Ureter (tissue), 1 donor: ENCODE data around the gene RPL31. TPM values are rescaled to one million over a fixed set of nuclear protein-coding genes. Genes with fewer than 3 reads are reported as not detected.

Source experiments
- DNase-seq: peaks from one replicate; pipeline ENCODE4 v3.0.0-alpha.2; 2020; ENCODE audit warnings: low spot score
- total RNA-seq: library from RNA; stranded (reverse); gene quantifications from one replicate; pipeline ENCODE4 v1.2.4, GENCODE V29; 2023
- donor health status: DM: yes; HTN: yes; CAD: no.

The RPL31 gene
- total RNA-seq, 1 donor from 2014 or later: 1,638 TPM

DNA sequence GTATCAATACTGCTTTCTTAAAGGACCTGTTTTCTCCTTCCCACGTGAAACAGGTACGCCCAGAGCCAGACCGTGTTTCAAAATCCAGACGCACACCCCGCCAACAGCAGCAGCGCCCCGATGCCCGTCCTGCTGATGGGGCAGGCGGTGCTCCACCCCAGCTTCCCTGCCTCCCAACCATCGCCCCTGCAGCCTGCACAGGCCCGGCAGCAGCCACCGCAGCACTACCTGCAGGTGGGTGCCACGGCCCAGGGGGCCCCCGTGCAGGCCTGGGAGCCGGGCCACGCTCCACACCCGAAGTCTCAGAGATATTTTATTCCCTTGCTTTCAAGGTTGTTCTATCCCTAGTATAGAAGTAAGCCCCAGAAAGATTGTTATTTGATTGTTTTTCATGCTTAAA lies 8.8 kb upstream of the RPL31 start:
- no peak for DNase-seq

DNA sequence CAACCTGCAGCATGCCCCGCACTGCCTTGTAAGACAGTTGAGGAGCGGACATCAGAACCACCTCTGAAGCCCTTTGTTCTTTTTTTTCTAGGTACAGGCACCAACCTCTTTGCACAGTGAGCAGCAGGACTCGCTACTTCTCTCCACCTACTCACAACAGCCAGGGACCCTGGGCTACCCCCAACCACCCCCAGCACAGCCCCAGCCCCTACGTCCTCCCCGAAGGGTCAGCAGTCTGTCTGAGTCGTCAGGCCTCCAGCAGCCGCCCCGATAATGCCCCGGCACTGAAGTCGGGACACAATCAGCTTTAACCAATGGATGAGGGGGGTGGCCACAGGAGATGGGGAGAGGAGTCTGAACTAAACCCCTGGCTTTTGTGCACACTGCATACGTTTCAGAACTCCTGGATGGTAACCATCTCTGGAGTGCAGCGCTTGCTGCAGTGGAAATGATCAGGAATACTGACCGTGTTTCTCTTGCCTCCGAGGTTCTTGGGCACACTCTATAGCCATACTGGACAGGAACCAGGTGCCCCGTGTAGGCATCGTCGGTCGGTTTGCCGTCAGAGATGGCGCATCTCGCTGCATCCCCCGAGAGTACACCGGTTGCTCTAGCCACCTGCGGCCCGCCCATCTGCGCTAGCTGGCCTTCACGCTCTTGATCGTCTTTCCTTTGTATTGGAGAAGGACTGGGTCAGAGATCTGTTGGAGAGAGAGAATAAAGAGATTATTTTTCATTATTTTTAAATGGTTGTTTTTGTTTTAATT lies 6.6 kb upstream of the RPL31 start:
- DNase-seq: no peak

DNA sequence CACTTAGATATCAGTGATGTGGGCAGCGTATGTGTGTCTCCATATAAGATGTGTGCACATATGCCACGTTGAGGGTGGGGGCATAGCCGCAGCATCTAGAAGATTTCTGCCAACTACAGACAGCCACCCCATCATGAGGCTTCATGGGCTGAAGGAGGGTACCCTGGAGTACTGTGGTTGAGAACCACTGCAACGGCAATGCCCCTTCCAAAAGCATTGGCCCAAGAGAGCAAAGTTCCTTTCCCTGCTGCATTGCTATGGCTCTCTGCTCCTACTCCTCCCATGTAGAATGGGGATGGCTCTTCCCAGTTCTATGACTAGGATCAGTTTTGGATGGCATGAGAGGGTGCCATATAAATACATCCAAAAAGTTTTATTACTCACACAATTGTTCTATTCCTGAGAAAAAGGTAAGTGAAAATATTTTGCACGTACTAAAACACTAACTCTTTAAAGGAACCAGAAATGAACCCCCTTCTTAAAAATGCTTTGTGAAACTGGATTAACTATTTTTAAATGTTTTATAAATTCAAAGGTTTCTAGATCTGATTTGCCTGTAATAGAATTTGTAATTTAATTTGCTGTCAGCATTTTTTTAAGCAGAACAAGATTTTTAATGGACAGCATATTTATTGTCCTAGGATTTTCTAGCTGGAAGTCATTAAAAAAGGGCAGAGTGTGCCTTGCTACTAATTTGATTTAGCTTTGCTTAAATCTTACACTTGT lies 4.4 kb upstream of the RPL31 start:
- DNase-seq: no peak

DNA sequence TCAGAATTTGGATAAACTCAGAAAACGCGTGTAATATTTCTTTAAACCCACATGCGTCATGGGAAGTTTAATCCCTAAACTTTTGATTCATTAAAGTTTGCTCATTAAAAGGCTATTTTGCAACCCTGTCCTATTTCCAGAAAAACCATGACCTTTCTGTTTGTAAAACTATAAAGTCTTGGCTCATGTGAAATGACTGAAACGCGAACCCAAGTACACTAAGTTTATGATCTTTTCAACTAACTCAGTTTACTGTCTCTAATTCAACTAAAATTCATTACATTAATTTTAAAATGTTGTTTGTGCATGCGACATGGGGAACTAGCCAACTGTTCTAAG lies 3.9 kb upstream of the RPL31 start:
- DNase-seq: no peak

DNA sequence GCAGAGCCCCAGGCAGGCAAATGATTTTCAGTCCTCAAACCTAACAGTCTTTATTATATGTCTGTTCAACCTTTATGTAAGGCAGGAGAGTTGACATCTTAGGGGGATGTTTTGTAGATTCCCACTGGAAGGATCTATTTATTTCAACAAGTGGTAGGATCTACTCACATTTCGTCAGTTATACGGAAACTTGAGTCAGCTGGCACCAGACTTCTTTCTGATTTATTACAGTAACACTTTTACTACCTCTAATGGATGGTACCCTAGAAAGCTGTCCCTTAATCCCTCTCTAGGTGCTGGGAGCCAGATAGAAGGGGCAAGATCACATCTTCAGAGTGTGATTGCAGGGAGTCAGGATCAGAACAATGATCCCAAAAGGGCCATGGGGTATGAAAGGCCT lies 2.1 kb upstream of the RPL31 start:
- no peak for DNase-seq

DNA sequence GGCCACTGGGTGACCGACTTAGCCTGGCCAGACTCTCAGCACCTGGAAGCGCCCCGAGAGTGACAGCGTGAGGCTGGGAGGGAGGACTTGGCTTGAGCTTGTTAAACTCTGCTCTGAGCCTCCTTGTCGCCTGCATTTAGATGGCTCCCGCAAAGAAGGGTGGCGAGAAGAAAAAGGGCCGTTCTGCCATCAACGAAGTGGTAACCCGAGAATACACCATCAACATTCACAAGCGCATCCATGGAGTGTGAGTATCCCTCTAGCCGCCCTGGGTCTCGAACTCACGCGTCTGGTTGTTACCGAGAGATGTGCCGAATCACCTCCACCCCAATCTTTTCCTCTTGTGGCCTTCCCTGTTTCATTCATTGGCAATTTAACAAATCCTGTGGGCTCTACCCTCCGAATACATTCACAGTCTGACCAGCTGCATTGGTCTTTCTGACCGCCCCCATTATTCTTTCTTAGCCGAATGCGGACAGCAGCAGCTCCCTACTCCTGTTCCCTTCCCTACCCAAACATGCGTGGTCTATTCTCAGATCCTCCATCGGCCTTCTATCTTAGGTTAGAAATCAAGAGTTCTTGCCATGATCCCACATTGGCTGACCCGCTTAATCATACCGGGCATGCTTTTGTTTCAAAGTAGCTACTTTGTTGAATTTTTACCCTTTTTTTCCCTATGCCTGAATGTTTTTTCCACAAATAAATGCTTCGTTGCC lies 631 bp downstream of the RPL31 start:
- no peak for DNase-seq

DNA sequence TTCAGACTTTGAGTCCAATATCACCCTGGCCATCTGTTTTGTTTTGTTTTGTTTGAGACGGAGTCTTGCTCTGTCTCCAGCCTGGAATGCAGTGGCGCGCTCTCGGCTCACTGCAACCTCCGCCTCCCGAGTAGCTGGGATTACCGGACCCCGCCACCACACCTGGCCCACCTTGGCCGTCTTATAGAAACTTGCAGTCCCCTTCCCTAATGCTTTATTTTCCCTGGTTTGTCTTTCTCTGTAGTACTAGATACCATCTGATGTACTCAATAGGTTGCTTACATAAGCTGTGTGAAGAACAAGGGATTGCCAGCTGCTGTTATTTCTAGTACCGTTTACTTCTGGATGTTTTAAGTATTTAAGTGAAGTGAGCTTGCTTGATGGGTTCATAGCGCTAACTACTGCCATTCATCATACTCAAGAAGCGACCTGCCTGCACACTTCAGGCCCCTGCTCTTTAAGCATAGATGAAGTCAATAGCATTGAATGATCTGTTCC lies 1.2 kb downstream of the RPL31 start:
- DNase-seq: no peak

DNA sequence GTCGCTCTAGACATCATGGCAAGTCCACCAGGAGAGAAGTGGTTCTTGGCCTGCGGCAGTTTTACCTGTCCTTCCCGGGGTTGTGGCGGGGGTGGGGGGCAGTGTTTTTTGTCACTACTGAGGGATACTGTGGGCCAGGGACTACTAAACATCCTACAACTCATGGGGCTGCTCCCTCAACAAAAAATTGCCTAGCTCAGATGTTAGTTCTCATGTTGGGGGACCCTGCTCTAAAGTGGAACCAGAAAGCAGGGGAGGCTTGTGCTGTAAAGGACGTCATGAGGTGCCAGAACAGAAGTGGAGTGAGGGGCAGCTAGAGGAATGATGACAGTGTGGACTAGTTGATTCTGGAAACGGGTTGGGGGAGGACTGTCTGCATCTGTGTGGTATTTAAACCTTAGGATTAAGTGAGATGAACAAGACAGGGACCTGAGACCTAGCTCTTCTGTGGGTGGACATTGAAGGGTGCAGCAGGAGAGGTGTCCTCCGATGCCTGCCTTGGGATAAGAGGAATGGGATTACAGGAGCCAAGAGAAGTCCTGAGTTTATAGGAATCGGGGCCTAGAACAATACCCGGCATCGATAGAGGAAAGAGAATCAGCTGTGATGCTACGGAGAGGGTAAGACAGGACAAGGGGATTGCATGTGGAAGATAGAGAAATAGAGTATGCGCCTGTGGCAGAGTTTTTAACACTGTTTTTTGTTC lies 2.7 kb downstream of the RPL31 start:
- no peak for DNase-seq

DNA sequence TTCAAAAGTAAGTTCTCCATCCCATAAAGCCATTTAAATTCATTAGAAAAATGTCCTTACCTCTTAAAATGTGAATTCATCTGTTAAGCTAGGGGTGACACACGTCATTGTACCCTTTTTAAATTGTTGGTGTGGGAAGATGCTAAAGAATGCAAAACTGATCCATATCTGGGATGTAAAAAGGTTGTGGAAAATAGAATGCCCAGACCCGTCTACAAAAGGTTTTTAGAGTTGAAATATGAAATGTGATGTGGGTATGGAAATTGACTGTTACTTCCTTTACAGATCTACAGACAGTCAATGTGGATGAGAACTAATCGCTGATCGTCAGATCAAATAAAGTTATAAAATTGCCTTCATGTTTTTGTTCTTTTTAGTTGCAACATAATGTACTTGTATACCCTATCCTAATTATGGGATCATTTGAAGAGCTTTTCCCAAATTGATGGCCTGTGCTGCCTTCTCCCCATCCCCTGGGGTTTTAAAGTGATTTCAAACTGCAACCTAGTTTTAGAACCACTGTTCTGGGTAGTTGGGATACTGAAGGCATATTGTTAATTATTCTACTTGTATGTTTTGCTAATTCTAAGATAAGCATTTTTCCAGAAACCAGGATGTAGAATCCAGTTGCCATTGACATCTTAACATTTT lies 4.1 kb downstream of the RPL31 start:
- no peak for DNase-seq

DNA sequence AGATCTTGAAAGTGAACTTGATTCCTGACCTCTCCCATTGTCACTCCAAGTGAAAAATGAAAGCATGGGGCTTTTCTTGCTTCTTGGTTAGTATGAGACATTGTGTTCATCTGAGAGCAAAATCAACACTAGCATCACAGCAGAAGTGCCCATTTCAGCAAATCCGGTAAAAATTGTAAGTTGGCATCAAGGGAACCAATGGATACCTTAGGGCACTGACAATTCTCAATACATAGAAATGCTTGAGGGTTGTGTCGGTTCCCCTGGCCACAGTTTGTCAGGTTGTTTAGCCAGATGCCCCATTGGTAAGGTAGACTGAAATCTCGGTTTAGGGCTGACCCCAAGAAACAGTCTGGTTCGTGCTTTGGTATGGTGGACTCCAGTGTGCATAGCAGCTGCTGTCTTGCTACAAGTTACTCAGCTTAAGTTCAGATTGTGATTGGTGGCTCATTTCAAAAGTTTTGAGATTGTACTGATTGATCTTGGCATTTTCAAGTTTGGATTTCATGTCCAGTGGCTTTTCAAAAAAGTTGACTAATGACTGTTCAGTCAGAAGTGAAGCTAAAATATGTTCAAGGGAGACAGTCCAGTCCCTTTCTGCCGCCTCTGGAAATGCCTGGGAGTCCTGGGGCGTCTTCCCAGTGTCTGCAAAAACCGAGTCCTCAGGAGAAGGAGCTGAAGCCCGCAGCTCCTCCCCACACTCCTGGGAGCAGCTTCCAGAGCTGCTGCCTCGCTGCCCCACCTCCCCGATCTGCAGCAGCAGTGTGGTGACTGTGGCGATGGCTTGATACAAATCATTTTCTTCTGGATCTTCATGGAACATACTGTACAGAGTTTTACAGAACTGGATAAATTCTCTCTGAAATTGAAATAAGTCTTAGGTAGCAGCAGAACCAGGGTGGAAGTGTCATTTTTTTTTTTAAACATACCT lies 5.6 kb downstream of the RPL31 start:
- DNase-seq: no peak

DNA sequence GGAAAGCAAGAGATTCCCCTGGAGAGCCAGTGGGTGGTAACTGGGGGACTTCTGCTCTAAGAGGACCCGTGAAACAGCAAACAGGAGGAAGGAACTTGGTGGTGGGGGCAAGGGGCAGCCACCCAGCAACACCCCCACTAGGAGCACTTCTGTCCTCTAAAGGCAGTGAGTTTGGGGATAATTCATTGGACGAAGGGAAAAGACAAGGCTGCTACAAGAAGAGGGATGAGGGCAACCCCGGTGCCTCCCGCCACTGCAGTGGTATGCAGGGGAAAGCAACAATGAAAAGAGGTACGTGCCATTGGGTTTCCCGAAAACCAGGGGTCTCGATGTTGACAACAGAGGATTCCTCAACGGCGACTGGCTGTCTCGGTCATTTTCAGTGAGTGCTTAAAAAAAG lies 9.1 kb downstream of the RPL31 start:
- no peak for DNase-seq

DNA sequence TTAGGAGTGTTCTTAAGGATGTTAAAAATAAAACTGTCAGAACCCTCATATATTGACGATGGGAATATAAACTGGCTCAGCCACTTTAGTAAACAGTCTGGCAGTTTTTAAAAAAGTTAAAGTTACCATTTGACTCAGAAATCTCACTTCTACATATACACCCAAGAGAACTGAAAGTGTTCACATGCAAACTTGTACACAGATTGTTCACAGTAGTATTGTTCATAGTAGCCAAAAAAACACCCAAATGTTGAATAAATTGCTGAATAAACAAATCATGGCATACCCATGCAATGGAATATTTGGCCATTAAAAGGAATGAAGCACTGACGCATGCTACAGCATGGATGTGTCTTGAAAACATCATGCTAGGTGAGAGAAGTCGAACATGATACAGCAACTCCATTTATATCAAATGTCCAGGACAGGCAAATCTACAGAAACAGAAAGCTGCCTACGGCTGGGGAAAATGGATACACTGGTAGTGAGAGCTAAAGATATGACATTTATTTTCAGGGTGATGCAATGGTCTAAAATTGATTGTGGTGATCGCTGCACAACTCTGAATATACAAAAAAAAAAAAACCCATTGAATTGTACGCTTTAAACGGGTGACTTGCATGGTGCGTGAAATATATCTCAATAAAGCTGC lies 10.1 kb downstream of the RPL31 start:
- no peak for DNase-seq

DNA sequence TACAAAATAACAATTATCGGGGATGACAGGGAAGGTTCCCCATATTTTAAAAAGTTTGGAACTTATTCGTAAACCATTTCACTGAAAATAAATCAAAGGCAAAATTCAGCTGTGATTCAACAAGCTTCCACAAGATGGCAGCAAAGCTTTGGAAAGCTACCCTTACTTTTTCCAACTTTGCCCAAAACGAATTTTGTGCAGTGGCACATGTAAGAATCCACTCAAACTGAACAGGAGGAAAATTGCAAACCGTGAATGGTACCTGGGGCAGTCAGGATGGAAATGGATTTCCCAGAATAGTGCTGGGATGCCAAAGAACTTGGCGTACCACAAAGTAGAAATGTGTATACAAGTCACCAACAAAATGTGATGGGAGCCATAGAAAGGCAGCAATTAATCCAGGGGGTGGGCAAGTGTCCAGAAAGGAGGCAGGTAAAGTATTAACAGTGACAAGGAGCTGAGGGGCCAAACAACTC lies 10.7 kb downstream of the RPL31 start:
- DNase-seq: no peak

DNA sequence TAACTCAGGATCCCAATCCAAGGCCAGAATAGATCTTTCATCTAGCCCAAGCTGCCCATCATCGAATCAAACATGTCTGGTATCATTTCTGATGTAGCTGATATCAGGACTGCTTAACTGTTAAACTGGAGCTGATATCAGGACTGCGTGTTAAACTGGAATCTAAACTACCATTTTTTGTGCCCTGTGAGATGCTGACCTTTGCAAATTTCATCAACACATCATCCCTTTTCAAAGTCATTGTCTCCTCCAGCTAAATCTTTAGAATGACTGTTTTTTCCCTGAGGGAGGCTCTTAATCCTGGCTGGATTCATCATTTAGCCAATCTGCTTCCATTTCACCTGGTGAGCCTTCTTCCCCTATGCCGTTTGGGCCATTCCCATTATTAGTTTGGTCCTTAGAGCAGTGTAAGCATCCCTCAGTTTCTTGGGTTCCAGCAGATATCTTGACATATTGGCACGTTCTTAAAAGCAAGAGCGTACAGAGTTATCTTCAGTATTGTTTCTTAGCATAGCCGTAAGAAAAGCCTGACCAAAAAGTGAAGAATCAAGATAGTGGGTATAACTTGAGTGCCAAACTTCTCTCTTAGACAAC lies 12.3 kb downstream of the RPL31 start:
- DNase-seq: no peak

DNA sequence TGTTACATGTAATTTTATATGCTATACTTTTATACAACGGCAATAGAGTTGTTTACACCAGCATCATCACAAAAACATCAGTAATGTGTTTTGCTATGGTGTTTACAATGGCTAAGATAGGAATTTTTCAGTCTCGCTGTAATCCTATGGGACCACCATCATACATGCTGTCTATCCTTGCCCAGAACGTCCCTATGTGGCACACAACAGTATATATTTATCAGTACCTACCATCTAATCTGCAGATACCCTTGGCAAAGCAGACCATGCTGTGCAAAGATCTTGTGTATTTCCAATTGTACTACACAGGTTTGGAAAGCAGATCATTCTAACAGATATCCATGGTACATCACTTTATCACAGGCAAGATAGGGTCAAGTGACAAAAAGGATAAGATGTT lies 15.3 kb downstream of the RPL31 start:
- DNase-seq: no peak

DNA sequence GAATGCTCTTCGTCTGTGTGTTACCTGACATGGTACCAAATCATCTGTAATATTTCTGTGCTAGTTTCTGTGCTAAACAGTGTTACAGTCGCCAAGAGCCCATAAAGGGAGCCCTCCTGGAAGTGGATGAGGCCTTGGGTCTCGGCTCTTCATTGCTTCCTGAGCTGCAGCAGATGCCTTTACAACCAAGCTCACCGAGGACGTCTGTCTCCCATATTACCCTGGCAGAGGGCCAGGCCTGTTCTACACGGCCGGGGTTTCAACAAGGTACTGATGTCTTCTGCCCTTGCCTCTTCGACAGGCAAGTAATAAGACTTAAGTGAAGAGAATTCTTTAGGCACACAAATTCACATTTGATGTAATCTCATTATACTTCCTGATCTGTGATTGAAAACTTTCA lies 16.8 kb downstream of the RPL31 start:
- no peak for DNase-seq

DNA sequence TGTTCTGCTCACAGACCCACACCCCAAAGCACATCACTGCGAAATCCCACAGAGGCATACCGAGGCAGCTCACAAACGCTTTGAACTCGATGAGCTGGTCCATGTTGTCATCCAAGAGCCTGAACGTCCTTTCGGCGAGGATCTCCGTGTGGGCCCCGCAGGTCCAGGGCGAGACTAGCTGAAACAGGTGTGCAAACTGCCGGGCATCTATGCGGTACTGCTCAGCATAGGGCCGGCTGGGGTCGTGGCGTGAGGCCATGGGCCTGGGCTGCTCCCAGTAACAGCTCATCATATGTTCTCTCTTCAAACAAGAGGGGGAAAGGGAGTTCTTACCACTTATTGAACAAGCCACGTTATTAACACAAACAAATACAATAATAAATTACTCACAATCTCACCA lies 20.1 kb downstream of the RPL31 start:
- DNase-seq: no peak

DNA sequence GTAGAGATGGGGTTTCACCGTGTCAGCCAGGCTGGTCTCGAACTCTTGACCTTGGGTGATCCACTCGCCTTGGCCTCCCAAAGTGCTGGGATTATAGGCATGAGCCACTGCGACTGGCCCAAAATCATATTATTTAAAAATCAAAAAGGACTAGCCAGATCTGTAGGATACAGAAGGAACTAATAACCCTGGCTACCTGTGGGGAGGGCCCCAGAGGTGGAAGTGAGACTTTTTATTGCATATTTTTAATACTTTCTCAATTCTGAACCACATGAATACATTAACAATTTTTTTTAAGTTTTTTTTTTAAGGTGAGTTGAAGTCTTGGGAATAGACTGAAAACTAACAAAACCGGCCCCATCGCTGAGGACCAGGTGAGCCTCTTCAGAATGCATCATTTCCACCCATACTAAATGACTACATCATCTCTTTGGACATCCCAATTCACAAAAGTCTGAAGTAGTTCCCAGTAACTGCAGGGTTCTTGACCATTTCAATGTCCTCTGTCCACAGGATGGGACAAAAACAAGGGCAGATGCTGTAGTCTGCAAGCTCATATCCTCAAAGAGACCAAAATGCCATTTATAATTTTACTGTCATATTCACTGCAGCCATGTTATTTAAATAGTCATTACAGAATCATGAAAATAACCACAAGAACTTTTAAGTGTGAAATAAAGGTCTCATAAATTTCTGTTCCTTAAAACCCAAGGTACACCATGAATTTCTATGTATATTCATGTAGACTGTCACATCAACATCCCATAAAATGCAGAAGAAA lies 21.4 kb downstream of the RPL31 start:
- no peak for DNase-seq

DNA sequence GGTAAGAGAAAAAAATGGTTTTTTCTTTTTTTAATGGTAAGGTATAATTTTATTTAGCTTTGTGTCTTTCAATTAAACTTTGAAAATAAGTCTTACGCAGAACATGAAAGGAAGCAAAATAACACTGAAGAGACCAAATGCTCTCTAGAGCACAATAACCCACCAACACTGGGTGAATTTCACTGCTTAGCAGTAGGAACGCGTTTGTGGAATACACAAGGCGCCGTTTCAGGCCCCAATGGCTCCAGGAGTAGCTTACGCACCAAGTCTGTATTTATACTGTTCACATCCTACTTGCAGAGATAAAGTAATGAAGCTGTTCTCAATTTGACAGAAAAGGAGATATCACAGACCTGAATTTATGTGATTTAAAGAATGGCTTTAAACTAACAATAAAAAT lies 23.5 kb downstream of the RPL31 start:
- no peak for DNase-seq
